IMR-90 (cell line): ENCODE results near the gene CAST.
A peak's percentile ranks its signal among the peaks of the same experiment; 100 is the strongest.

ENCODE experiments used
- CEBPB ChIP-seq: IDR thresholded peaks from 2 replicates; pipeline ENCODE4 v1.6.1; 2012; ENCODE audit warnings: low read depth, low read length, improper control_type of control experiment
- CHD1 ChIP-seq: IDR thresholded peaks from 2 replicates; pipeline ENCODE4 v1.6.1; 2012; ENCODE audit warnings: low read depth, low read length, improper control_type of control experiment
- CTCF ChIP-seq: conservative IDR thresholded peaks from 2 replicates; pipeline ENCODE4 v1.5.1; 2012; ENCODE audit warnings: mild to moderate bottlenecking, low read depth, low read length, improper control_type of control experiment
- ELK1 ChIP-seq: fragments of 150-350 bp; IDR thresholded peaks from 2 replicates; pipeline ENCODE4 v1.6.1; 2016; ENCODE audit warnings: low read depth, mild to moderate bottlenecking, low read length, moderate library complexity, borderline replicate concordance
- MAFK ChIP-seq: IDR thresholded peaks from 2 replicates; pipeline ENCODE4 v1.6.1; 2012; ENCODE audit warnings: low read depth, low read length, improper control_type of control experiment
- MAZ ChIP-seq: IDR thresholded peaks from 2 replicates; pipeline ENCODE4 v1.6.1; 2012; ENCODE audit warnings: low read depth, mild to moderate bottlenecking, low read length, improper control_type of control experiment, moderate library complexity, borderline replicate concordance
- NFE2L2 ChIP-seq: fragments of 150-350 bp; IDR thresholded peaks from 2 replicates; pipeline ENCODE4 v1.6.1; 2016; ENCODE audit warnings: low read depth, mild to moderate bottlenecking, low read length
- POLR2A ChIP-seq: IDR thresholded peaks from 2 replicates; pipeline ENCODE4 v1.6.1; 2012; ENCODE audit warnings: mild to moderate bottlenecking, low read depth, low read length
- RAD21 ChIP-seq: IDR thresholded peaks from 2 replicates; pipeline ENCODE4 v1.6.1; 2012; ENCODE audit warnings: low read length, improper control_type of control experiment
- RCOR1 ChIP-seq: IDR thresholded peaks from 2 replicates; pipeline ENCODE4 v1.6.1; 2012; ENCODE audit warnings: mild to moderate bottlenecking, low read length, improper control_type of control experiment; ENCODE audit not compliant: insufficient replicate concordance
- RFX5 ChIP-seq: IDR thresholded peaks from 2 replicates; pipeline ENCODE4 v1.8.0; 2012; ENCODE audit warnings: low read depth, mild to moderate bottlenecking, low read length, moderate library complexity
- USF2 ChIP-seq: fragments of 150-350 bp; IDR thresholded peaks from 2 replicates; pipeline ENCODE4 v1.6.1; 2017; ENCODE audit warnings: mild to moderate bottlenecking, antibody characterized with exemption, low read length, low read depth

- TF ChIP-seq CTCF (no peak), USF2 (no peak), POLR2A (no peak), CEBPB (peak; percentile 73), NFE2L2 (no peak), RAD21 (no peak), MAFK (peak; percentile 5; the same call in 1 of the 2 replicates), RFX5 (no peak), CHD1 (no peak), MAZ (no peak), ELK1 (no peak), RCOR1 (no peak)
Measured at GRCh38 chr5:96657068-96657467, 5.1 kb upstream of the CAST start.
